T-helper 1 cell treated with Interleukin-12 subunit alpha and Interleukin-12 subunit beta and Interleukin-4 antibody, amounts not matched to agents 30 ng/mL and 1 ng/mL, for 36 hours (primary cell): ENCODE results near the gene VSIG10L2. TPM values are rescaled to one million over a fixed set of nuclear protein-coding genes. Genes with fewer than 3 reads are reported as not detected.
"Not testable (repeated sequence)": the region's sequence is repeated elsewhere in the genome, so short reads cannot be mapped to it uniquely, and the experiment has no call there.

ENCODE experiments used
- intact Hi-C: fragments of 100-400 bp; cut with micrococcal nuclease; formaldehyde crosslinking; loops from one replicate; pipeline ENCODE4 v1.15.1; 2024
- total RNA-seq: library from RNA; stranded (reverse); gene quantifications from 2 replicates; pipeline ENCODE4 v1.2.3, GENCODE V29; 2022

VSIG10L2 gene
- total RNA-seq, 1 donor from 2014 or later = not detected

DNA sequence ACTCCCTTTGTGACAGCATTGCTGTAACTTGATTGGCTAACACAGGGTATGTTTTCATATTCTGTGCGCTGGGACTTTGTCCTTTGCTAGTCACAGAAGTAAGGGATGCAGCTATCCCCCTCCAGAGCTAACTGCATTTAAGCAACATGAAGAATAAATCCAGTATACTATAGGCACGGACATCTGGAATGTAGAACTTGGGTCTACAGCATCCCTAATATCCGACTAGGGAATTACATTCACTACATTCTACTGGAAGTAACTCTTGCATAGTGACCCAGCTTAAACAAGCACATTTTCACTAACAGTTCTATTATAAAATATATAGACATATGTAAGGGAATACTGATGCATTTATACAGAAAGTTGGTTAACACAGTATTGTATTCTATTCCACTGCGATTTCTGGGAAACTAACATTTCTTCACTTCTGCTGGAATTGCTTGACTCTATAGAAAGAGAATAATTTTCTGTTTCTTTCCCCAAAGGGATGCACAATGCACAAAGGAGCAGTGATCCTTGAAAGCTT, 13.1 kb downstream of the VSIG10L2 start:
- intact Hi-C loops = no loop called here

DNA sequence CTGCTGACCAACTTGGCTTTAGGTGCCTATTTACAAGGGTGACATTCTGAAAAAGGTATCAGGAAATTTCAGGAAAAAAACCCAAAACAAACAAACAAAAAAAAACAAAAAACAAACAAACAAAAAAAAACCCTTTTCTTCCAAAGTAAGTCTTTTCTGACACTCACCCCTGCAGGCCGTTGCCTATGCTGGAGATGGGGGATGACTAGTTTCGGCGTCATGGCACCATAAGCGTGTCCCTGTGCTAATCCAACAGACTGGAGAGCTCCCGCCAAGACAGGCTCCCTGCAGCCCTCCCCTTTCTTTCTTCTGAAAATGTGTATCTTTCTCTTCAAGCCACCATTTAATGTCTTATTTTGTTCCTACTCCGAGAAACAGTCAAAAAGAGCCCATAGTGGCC, 13.7 kb downstream of the VSIG10L2 start:
- intact Hi-C loops = no loop called here

DNA sequence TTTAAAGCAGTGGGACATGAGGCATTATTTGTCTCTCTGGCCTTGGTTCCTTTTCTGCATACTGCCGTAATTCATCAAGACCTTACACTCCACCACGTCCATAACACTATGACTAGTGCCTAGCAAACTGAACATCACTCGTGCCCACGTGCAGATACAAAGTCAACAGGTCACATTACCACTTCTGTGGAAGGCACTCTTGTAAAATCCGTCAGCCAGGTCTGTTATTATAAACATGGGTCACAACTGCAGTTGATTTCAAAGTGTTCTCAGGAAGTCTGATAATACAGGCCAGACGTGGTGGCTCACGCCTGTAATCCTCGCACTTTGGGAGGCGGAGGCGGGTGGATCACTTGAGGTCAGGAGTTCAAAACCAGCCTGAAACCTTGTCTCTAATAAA, 14.1 kb downstream of the VSIG10L2 start:
- intact Hi-C loops = no loop called here

GRCh38 chr11:125960771-125961170, 14.9 kb downstream of the VSIG10L2 start:
- intact Hi-C loops = no loop called here

- intact Hi-C loops = no loop called here
Measured at GRCh38 chr11:125967515-125967914, 21.7 kb downstream of the VSIG10L2 start.

DNA sequence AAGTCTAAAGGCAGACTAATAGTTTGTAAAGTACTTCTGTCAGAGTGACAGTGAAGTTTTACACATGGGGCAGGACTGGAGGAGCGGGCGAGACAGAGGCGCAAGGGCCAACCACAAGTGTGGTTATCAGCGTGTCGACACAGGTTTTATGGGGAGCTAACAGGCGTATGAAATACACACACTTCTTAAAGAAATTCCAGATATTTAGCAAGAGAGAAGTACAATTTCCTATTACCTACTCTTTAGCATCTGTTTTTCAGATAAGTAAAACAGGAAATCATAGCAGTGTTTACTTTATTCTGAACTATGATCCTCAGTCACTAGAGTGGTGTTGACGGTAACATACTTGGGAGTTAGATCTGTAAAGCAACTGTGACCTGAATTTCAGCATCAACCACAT, 22.5 kb downstream of the VSIG10L2 start:
- intact Hi-C loops = no loop called here

- intact Hi-C loops = no loop called here
Measured at GRCh38 chr11:125971618-125972017, 25.8 kb downstream of the VSIG10L2 start.

DNA sequence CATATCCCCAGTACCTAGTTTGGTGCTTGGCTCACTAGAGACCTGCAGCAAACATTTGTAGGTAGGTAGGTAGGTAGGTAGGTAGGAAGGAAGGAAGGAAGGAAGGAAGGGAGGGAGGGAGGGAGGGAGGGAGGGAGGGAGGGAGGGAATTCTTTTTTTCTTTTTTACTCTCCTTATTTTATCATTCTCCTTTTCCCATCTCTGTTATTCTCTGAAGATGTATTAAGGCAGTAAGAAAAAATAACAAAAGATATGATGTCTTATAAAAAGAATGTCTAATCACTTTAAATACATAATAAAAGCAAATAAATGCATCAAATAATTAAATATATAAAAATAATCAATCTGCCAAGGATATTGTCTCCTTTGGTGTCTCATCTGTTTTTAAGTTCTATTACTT, 28.4 kb downstream of the VSIG10L2 start:
- intact Hi-C loops = no loop called here

DNA sequence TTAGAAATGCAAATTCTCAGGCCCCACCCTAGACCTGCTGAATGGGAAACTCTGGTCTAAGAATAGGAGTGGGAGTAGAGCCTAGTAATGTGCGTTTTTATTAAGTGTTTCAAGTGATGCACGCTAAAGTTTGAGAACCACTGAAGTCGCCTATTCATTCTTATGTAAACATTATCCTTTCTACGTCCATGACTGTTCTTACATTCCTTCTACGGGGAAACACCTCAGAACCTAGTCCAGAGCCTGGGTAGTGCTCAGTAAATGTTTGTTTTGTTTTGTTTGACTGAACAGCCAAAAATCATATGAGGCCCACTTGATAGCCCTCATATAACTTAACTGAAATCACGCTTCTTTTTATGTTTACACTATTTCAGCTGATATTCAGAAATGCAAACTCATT, 29.8 kb downstream of the VSIG10L2 start:
- intact Hi-C loops = no loop called here

- intact Hi-C loops = no loop called here
Measured at GRCh38 chr11:125976156-125976555, 30.3 kb downstream of the VSIG10L2 start.

GRCh38 chr11:125977333-125977732, 31.5 kb downstream of the VSIG10L2 start:
- intact Hi-C loops = no loop called here

DNA sequence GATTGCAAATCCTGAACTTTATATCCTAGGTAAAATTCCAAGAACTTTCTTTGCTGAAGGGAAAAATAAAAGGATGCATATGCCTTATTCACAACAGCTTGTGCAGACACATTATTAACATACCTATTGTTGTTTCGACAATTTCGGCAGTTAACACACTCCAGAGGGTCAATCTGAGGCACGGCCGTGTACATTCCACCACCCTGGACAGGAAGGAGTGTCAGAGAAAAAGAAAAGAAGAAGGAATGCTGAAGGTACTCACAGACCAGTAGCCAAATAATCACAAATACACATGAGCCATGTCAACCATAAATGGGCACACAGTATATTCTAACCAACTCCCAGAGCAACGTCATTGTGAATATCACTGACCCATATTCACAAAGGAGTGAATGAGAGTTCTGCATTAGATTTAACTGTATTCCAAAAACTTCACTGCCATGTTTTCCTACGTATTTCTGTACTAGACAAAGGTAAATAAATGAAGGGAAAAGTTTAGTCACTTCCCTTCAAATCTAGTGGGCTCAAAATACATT, 32.4 kb downstream of the VSIG10L2 start:
- intact Hi-C loops = no loop called here

DNA sequence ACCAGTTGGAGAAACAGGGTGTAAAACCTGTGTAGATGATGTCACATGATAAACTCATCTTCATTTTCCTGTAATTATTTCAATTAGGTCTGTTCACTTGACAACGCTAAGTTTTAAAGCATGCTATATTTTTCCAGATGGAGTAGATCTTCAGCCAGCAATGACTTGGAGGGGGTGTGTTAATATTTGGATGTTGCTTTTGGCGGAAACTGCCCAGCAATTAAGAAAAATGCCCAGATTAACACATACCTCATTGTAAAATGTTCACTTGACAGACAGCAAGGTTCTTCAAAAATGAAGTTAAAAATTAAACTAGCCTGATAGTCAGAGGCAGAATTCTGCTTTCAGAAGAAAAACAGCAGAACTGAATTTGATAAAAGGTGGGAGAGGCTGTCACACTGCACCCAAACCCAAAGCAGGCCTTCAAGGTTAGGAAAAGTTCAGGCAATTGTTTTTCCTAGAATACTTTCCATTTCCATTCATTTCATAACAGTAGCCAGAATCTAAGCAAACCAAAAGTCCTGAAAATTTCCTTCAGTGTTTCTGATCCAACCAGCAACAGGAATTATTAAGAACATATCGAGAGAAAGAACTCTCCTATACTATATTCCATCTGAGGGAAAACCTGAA, 33.0 kb downstream of the VSIG10L2 start:
- intact Hi-C loops = no loop called here

GRCh38 chr11:125979511-125979910, 33.7 kb downstream of the VSIG10L2 start:
- intact Hi-C loops = no loop called here

DNA sequence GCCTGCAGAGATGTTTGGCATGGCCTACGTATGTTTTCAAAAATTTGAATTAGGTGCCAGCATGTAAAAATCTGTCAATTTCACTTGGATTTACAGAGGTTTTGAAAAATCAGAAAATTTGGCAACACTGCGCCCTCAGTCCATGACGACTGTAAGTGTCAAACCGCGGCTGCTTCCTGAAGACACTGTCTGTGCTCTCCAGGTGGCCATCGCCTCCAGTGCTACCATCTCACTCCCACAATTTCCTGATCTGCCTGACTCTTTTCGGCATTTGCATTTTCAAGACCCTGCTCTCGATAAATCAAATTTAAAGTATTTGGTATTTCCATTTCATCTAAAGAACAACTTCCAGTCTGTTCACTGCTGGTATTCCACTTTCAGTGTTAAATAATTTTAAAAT, 34.6 kb downstream of the VSIG10L2 start:
- intact Hi-C loops = no loop called here

DNA sequence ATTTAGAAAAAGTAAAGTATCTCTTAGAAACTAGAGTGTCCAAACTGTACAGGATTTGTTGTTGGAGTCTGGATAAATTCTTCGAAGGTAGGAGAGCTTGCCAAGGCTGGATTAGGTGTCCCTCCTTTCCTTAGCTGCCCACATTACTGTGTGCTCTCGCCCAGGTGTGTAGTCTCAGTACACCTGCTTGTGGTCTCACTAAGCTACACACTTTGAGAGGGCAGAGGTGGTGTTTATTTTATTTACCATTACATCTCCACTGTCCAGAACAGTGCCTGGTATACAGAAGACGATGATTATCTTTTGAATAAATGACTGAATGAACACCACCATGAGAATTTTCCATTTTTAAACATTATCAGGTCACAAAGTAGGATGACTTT, 36.5 kb downstream of the VSIG10L2 start:
- intact Hi-C loops = no loop called here

GRCh38 chr11:125985956-125986355, 40.1 kb downstream of the VSIG10L2 start:
- intact Hi-C loops = not testable (repeated sequence)

GRCh38 chr11:125987066-125987641, 41.3 kb downstream of the VSIG10L2 start:
- intact Hi-C loops = no loop called here

- intact Hi-C loops = no loop called here
Measured at GRCh38 chr11:125990244-125990643, 44.4 kb downstream of the VSIG10L2 start.

- intact Hi-C loops = no loop called here
Measured at GRCh38 chr11:125992893-125993292, 47.0 kb downstream of the VSIG10L2 start.

DNA sequence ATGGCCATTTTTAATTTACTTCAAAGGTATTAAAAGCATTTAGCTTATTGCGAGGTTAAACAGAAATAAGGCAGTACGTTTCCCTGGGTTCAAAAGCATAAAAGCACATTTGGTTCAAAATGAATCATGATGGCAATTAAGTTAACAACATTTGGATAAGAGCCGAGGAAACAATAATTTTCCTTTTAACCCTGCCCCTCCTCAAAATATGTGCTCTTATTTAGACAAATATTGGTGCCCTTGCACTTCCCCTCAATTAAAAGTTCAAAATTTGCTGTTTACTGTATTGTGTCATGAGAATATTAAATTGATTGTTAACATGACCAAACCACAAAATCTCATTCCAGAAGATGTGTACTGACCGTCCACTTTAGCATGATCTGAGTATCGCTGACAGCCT, 48.7 kb downstream of the VSIG10L2 start:
- intact Hi-C loops = no loop called here

DNA sequence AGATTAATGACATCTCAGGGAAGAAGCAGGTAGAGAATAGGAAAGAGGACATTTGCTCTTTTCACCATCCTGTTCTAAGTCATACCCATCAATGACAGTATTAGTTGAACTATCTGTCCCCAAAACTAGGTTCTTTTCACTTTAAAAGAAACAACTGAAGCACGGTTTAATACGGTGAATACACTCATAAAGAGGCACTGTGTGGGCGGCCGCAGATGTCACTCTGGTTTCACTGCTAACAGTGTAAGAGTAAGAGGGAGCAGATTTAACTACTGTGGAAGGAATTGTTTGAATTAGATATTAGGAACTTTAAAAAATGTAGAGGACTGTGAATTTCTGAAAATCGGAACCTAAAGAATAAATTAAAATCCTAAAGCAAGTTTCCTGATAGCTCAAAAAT, 49.5 kb downstream of the VSIG10L2 start:
- intact Hi-C loops = no loop called here

- intact Hi-C loops = no loop called here
Measured at GRCh38 chr11:125998267-125998666, 52.4 kb downstream of the VSIG10L2 start.
